GM21737 (cell line): ENCODE results near the gene SMCO2.

ENCODE experiments used
- ATAC-seq: cut with Tn5 transposase; IDR thresholded peaks from one replicate; pipeline ENCODE4 v1.9.1; 2021; ENCODE audit warnings: mild to moderate bottlenecking, moderate library complexity; ENCODE audit not compliant: unreplicated experiment

The SMCO2 gene

DNA sequence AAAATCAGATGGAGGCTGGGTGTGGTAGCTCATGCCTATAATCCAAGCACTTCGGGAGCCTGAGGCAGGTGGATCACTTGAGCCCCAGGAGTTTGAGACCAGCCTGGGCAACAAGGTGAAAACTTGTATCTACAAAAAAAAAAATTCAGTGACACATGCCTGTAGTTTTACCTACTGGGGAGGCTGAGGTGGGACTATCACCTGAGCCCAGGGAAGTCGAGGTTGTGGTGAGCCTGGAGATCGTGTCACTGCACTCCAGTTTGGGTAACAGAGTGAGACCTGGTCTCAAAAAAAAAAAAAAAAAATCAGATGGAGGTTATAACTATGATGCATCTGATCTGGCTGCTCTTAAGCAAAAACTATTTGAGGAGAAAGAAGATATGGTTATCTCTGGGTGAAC lies 50.9 kb downstream of the SMCO2 start:
- no peak for ATAC-seq

DNA sequence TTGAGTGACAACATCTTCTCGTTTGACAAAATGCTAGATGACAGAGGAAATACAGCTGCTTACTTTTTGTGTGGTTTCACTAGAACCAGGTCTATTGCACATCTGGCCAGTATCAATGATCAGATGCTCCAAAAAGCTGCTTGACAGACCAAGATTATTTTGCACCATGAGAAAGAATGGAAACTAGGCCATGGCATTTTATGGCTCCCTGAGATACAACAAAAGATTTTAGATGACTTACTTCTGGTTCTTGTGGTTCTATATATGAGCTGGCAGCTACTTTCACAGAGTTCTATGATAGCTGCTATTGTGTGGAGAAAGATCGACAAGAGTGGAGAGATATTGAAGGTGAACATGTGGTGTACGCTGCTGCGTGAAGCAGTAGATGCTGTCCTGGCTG lies 51.6 kb downstream of the SMCO2 start:
- no peak for ATAC-seq

DNA sequence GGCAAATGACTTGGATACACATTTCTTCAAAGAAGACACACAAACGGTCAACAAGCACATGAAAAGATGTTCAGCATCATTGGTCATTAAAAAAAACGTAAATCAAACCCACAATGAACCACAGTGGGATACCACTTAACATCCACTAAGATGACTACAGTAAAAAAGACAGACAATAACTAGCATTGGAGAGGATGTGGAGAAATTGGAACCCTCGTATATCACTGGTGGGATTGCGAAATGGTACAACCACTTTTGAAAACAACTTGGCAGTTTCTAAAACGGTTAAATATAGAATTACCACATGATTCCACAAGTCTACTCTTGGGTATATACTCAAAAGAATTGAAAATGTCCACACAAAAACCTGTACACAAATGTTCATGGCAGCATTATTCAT lies 52.2 kb downstream of the SMCO2 start:
- no peak for ATAC-seq

DNA sequence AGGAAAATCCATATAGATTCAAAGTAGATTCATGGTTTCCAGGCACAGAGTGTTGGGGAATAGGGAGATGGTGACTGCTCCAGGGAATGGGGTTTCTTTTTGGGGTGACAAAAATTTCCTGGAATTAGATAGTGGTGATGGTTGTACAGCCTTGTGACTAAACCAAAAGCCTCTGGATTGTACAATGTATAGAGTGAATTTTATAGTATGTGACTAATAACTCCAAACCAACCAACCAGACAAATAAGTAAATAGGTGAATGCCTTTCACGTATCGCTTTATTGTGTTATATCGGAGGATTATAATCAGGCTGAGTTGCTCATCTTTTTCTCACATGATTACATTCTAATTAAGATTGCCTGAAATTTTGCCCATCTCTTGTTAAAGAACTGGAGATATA lies 52.8 kb downstream of the SMCO2 start:
- no peak for ATAC-seq

DNA sequence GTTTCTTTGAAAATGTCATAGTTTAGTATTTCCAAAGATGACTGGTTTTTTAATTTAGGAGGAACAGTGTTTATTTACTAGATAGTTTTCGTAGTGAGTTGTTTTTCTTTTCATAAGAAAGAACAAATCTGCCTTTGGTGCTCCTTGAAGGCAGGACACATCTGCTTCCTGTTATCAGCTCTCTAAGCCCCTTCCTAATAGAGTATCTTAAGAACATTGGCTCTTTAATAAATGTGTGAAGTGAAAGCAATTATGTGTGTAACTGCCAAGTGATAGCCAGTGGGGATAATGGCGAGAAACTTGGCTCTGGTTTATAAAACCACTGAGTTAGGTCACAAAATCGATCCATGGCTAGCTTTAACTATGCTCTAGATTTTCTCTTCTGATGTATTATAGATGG lies 54.0 kb downstream of the SMCO2 start:
- ATAC-seq = no peak

DNA sequence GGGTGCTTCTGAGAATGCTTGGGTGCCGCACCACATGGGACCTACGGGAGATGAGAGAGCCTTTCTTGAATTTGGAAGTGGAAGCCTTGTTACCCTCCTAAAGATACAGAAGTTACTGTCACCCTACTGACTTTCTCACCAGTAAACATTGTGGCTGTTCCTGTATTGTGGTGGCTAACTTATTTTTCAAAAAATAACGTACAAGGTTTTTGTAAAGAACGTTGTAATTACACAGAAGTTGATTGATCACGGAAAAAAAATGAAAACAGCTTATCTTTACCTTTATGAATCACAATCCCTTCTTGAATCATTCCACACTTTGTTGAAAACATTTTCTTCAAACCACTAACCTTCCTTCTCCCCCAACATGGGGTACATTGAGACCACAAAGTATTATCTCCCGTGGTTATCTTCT lies 55.5 kb downstream of the SMCO2 start:
- ATAC-seq = no peak

DNA sequence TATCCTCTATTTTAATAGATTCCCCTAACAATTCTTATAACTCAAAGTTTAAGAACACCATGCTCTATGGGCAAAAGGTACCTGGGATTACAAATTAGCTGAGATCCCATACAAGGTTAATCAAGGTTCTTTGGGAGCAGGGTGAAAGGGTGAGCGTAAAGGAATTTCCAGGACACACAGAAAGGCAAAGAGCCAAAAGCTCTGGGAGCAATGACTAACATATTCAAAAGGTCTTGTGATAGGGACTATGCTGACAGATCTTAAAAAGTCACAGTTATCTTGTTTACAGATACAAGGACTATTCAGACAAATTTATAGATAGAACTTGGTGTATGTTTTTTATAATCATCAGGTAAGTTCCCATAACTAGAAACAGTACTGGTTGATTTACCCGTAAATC lies 58.0 kb downstream of the SMCO2 start:
- no peak for ATAC-seq

DNA sequence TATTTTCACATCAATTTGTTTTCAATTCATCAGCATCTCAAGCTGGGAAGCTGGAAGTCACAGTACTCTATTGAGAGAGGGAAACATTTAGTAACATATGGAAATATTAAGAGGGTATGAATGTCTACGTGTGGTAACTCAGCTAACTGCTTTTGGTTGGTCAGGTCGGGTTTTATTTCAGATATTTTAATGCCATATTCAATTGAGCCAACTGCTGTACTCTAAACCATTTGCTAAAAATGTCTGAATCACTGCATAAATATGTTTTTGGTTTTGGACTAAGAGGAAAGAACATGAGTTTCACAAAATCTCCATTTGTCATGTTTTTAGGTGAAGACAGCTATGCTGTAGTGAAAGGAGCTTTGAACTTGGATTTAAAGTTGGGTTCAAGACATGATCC lies 58.6 kb downstream of the SMCO2 start:
- ATAC-seq = no peak

DNA sequence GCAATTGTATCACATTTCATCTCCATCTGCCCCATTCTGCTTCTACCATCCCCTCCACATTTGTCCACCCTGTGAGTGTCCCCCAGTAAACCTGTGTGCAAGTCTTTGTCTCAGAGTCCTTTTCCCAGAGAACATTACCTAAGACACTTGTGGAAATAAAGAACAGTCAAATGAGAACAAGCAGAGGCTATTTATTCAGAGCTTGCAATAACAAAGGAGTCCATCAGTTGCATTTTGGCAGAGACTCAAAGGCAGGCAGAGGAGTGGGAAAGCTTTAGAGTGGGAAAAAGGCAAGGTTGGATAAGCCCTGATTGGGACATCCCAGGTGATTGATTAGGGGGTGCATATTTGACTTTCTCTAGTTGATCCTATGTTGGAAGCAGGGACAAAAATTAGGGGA lies 59.2 kb downstream of the SMCO2 start:
- no peak for ATAC-seq

DNA sequence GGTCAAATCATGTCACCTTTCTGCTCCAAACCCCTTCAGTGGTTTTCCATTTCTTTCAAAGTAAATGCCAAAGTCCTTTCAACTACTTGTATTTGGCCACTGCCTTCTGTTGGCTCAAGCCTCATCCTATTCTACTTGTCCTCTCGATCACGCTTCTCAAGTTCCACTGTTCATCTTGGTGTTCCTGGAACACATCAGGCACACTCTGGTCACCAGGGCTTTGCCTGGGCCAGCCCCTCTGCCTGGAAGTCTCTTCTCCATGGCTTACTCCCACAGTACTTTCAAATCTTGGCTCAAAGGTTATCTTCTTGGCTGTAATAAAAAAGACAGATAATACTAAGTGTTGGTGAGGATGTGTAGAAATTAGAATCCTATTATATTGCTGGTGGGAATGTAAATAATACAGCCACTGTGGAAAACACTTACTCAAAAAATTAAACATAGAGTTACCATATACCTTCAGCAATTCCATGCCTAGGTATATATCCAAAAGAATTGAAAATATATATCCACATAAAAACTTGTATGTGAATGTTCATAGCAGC lies 60.2 kb downstream of the SMCO2 start:
- no peak for ATAC-seq

DNA sequence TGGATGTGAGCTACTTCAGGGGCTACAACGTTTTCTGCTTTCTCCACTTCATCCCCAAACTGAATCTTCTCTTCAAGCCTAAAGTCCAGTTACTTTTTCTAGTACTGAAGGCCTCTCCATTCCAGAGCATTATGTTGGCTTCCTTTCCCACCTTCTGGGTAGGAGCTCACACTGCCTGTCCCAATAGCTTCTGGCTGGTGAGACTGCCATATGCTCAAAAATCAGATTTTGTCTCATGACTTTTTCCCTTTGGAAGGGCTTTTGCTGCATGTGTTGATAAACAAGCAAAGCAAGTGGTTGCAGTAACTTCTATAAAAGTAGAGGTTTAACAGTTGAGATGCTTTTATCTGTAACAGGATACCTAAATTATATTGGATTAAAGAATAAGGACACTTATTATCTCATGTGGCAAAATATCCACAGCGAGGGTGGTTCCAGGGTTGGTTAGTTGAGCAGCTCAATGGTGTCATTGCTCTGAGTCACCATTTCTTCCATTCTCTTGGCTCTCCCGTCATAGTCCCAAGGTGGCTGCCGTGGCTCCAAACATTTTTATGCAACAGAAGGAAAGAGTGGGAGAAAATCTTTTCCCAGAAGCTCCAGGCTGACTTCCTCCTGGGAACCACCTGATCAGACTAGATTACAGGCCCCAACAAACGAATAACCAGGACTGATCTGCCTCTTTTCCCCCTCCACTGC lies 62.3 kb downstream of the SMCO2 start:
- no peak for ATAC-seq

DNA sequence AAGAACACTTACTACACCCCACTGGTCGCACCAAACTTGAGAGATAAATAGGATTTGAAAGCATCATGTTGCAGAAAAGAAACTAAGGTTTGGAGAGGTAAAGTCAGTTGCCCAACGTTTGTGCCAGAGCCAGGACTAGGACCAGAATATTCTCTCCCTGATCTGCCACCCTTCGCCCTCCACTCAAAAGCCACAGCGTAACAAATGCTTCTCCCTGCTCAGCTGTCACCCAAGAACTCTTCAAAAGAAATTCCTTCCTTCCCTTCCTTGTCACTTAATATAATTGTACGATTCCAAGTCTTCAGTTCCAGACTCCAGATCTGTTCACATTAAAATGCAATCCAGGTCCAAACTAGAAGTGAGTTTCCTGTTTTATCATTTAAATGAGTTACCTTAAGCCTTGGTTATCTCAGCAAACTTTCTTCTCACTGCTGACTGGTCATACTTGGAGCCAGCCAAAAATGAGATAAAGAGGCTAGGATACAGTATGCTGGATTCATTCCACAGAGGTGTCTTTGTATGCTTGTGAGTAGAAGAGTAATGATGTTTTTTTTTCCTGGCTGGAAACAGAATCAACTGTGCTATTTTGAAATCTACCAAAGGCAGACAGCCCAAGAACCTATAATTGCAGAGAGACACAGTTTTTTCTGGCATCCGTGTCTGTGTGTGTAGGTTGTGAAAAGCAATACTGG lies 64.6 kb downstream of the SMCO2 start:
- no peak for ATAC-seq

DNA sequence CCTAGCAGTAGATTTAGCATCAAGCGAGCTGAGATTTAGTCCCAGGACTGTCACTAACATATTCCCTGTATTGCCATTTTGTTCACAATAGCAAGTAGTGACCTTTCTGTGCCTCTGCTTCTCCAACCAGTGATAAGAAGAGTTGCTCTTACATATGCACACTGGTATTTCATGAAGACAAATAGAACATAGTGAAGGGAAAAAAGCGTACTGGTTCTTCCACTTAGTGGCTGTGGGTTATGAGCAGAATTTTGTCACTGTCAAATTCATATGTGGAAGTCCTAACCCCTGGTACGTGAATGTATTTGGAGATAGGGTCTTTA lies 65.1 kb downstream of the SMCO2 start:
- no peak for ATAC-seq

DNA sequence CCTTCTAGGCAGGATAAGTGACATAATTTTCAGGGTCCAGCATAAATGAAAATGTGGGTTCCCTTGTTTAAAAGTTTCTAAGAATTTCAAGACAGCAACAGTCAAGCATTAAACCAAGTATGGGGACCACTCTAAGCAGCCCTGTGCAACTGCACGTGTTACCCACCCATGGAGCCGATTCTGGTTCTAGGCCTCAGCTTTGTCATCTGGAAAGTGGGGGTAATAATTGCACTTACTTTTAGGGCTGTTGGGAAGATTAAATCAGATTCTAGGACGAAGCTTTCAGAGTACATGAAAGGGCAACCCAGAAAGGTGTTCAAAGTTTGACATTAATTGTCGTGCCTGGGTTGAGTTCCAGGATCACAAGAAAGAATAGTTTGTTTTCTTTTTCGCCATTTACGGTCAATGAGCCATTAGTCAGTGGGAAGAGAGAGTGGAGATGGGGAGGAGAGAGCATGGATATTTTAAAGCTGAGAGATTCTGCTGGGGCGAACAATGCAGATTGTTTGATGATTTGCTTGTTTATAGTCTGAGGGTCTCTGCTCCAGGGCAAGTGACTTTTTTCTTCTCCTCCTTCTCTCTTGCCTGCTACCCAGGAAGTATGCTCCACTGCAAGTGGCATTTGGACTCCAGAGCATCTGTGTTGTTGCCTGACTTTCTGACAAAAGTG lies 66.8 kb downstream of the SMCO2 start:
- ATAC-seq = no peak

DNA sequence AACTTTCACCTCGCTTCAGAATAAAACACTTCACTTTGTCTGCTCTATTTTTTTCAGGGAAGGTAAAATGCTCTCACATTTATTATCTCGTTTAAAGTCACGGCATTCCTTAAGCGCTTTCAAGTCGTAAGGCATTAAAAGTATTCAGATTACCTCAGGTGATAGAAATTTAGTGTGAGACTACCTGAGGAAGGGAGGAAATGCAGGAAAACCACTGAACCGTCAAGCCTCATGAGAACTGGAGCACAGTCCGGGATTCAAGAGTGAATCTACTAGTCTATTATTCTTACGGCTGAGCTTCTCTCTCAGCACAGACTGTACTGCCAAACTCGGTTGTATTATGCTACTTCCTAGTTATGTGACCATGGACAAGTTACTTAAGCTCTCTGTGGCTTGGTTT lies 69.1 kb downstream of the SMCO2 start:
- no peak for ATAC-seq

DNA sequence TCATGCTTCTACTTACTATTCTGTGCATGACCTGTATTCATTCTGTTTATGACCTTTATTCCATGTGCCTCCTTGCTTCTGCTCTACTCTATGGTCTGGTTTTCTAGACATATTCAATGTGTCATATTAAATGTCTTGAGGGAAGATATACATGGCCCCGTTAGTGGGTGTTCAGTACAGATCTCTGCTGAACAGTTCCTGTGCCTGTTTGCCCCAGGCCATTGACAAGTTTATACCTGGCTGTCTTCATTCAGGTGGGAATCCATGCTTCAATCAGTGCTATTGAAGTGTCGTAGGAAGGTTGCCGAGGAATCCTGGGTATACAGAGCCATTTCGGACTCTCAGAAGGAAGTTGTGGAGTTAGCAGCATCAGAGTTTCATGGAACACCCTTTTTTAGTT lies 70.1 kb downstream of the SMCO2 start:
- no peak for ATAC-seq

DNA sequence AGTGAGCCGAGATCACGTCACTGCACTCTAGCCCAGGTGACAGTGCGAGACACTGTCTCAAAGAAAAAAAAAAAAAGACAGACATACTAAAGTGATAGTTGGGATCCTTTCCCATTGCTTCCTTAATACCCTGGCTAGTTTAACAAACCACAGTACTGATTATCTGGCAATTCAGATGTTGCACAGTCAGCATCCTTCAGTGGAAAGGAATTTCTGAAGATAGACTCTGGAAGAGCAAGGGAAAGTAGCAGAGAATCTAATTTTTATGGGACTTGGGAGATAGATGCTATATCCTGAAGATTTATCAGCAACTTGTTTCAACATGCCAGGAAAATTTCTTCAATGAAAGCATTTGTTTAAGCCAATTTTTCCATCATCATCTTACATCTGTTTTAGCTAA lies 71.0 kb downstream of the SMCO2 start:
- ATAC-seq = no peak

DNA sequence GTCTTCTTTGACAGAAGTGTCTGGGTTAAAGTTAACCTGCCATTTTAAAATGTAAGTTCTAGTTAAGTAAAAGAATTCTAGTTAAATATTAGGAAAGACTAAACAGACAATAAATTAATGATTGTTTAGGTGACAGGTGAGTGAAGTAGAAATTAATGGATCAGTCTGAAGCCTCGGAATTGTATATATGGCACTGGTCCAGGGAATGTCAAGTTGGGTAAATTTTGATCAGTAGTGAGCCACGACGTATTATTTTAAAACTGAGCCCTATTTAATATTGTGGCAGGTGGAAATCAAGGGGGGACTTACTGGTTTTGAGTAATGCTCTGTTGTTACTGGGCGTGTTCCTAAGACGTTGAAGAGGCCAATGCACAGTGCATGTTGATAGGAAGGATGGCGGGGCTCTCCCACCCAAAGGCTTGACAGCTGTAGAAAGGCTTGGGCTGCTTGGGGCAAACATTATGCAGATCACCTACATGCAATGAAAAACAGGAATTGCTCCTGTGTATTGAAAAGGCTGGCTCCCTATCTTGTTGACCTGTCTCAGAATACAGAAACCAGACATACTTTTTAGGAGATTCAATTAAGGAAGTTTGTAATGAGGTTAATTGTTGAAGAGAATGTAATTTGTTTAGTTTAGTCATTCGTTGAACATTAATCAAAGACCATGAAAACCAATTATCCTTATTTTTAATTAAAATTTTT lies 71.6 kb downstream of the SMCO2 start:
- ATAC-seq = no peak

DNA sequence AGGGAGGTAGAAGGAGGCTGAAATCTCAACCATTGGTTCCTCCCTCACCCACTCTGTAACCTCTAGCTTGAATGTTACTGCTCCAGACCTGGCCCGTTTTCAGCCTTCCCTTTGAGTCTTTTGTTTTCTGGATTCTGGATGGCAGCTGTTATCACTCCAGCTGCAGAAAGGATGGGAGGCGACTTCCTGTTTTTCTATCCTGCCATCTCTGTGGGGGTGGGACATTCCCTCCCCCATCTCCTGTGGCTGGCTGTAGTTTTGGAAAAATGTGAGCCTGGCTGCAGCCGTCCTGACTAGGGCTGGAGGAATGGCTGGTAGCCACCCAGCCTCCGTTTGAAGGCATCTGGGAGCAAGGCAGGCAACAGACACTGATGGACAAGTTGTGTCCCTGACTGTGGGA lies 74.5 kb downstream of the SMCO2 start:
- ATAC-seq = no peak

DNA sequence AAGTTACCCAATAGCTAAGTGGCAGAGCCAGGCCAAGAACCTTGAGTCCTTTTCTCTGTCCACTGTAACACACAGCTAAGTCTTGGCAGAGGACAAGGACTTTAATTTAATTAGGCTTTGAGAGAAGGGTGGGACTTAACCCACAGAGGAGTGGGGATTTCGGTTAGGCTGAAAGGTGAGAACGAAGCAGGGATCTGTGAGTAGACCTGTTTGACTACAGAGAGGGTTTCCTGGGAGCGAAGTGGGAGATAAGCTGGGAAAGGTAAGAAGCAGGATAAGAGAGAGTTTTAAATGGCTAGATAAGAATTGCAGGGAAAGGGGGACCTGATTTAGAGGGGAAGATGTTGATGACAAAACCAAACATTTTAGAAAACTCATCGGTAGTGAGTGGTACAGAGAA lies 75.4 kb downstream of the SMCO2 start:
- ATAC-seq = no peak

DNA sequence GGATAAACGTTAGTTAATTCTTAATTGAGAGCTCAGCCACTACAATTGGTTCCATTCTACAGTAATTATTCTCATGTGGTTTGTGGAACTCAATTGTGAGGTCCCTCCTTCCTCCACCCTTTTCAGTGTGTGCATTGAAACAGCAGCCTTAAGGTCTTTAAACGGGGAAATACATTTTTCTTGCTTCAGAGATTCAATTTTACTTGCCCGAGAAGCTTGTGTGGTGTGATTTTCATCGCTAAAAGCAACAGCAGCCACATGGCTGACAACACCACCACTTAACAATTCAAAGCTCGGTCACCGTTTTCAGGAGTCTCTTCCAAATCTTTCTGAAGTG lies 76.7 kb downstream of the SMCO2 start:
- no peak for ATAC-seq
